Spleen (tissue), 7 donors: ENCODE data around the gene RASSF10.

Source experiments
- CTCF ChIP-seq, 11 experiments: fragments of 200-600 bp in 7 of 11; fragments of 450-650 bp in 4 of 11; sonication (generic) in 4 of 11; IDR thresholded peaks in 8 of 11; conservative IDR thresholded peaks in 3 of 11; 1 replicate in 7 of 11; 2 replicates in 4 of 11; pipeline versions ENCODE4 v1.4.0 to v1.8.0; 2016 to 2021; ENCODE audit warnings: antibody characterized with exemption in 11 of 11, inconsistent platforms in 4 of 11, mild to moderate bottlenecking in 1 of 11
- POLR2A ChIP-seq, 3 donors: fragments of 450-650 bp; IDR thresholded peaks; one replicate each; pipeline ENCODE4 v1.5.1; 2017; ENCODE audit warnings: antibody characterized with exemption in 3 of 3, mild to moderate bottlenecking in 1 of 3
- POLR2AphosphoS5 ChIP-seq, 3 donors: sonication (generic); formaldehyde crosslinking; IDR thresholded peaks; one replicate each; pipeline ENCODE4 v1.5.1; 2017; ENCODE audit warnings: antibody characterized with exemption in 3 of 3
- donor health status: DM: no; HTN: no; CAD: no; lungs with moderate emphysema.
- donor health status: DM: no; HTN: no; CAD: no.
- donor health status: DM: no; HTN: no; CAD: no.

GRCh38 chr11:13015753-13016152 is 6.6 kb downstream of the RASSF10 start:
- no peak for TF ChIP-seq POLR2AphosphoS5 (IDR thresholded peaks at IDR 0.05)
- no peak for TF ChIP-seq CTCF (IDR thresholded peaks at IDR 0.05 in 8 of 11, conservative IDR thresholded peaks at IDR 0.05 in 3 of 11)
- TF ChIP-seq POLR2A (IDR thresholded peaks at IDR 0.05): no peak
